ENCODE data around the gene BCLAF1. TPM values are rescaled to one million over a fixed set of nuclear protein-coding genes. Genes with fewer than 3 reads are reported as not detected.

BCLAF1 gene
- total RNA-seq: 83.9 and 150 TPM in 2 replicates

GRCh38 chr6:136289579-136290409 lies at the start of gene BCLAF1:
Gene BCLAF1 (minus strand): TSS chr6:136289846. CDS start chr6:136279866, 9,980 bp downstream.

GRCh38 chr6:136249811-136250685 lies 39.6 kb downstream of the BCLAF1 start, which contains the start of gene MTFR2:
Gene MTFR2 (minus strand): TSS chr6:136250311. CDS start chr6:136249099, 1,212 bp downstream.

Other genes starting within 250 kb of the BCLAF1 start
- gene MTFR2, start 39.5 kb downstream of the BCLAF1 start, total RNA-seq: 1.6 and 3.6 TPM in 2 replicates

All from bladder microvascular endothelial cell (primary cell).